Activated T-cell treated with anti-CD3 and anti-CD28 coated beads, Interleukin-2, amount 50 U/mL, for 72 hours (primary cell): ENCODE results near the gene FALEC. TPM values are rescaled to one million over a fixed set of nuclear protein-coding genes. Genes with fewer than 3 reads are reported as not detected.
A peak's percentile ranks its signal among the peaks of the same experiment; 100 is the strongest.

ENCODE experiments used
- ATAC-seq, 2 donors: fragments of 150-1000 bp; cut with Tn5 transposase; replicated peaks in 1 of 2; 2 replicates each; pipeline ENCODE4 v1.10.0; 2021; ENCODE audit warnings: moderate library complexity in 2 of 2, mild to moderate bottlenecking in 1 of 2
- DNase-seq, 2 donors: peaks; one replicate each; pipeline ENCODE4 v3.0.0; 2021 to 2022; ENCODE audit warnings: mixed read lengths in 1 of 2
- H3K27ac Mint-ChIP-seq: one replicate; pipeline ENCODE4 v1.8.0; 2022; ENCODE audit warnings: mild to moderate bottlenecking, moderate library complexity, mixed read lengths
- H3K27me3 Mint-ChIP-seq: one replicate; pipeline ENCODE4 v1.8.0; 2022; ENCODE audit warnings: low read depth, mixed read lengths
- H3K36me3 Mint-ChIP-seq, 2 donors: one replicate each; pipeline ENCODE4 v1.8.0; 2022; ENCODE audit warnings: mixed read lengths in 2 of 2, mild to moderate bottlenecking in 1 of 2; ENCODE audit not compliant: insufficient read depth in 2 of 2
- H3K4me1 Mint-ChIP-seq: one replicate; pipeline ENCODE4 v1.8.0; 2022; ENCODE audit warnings: low read depth, mixed read lengths
- H3K4me3 Mint-ChIP-seq, 2 donors: one replicate each; pipeline ENCODE4 v1.8.0; 2022; ENCODE audit warnings: mild to moderate bottlenecking in 2 of 2, mixed read lengths in 2 of 2, moderate library complexity in 2 of 2
- H3K9me3 Mint-ChIP-seq, 2 donors: one replicate each; pipeline ENCODE4 v1.8.0; 2022; ENCODE audit warnings: mixed read lengths in 2 of 2
- total RNA-seq, 2 donors: library from RNA; stranded (reverse); gene quantifications; one replicate each; pipeline ENCODE4 v1.2.3, GENCODE V29; 2022

Gene FALEC
- total RNA-seq, 2 donors from 2014 or later, result 0.79 TPM; not detected in 1

DNA sequence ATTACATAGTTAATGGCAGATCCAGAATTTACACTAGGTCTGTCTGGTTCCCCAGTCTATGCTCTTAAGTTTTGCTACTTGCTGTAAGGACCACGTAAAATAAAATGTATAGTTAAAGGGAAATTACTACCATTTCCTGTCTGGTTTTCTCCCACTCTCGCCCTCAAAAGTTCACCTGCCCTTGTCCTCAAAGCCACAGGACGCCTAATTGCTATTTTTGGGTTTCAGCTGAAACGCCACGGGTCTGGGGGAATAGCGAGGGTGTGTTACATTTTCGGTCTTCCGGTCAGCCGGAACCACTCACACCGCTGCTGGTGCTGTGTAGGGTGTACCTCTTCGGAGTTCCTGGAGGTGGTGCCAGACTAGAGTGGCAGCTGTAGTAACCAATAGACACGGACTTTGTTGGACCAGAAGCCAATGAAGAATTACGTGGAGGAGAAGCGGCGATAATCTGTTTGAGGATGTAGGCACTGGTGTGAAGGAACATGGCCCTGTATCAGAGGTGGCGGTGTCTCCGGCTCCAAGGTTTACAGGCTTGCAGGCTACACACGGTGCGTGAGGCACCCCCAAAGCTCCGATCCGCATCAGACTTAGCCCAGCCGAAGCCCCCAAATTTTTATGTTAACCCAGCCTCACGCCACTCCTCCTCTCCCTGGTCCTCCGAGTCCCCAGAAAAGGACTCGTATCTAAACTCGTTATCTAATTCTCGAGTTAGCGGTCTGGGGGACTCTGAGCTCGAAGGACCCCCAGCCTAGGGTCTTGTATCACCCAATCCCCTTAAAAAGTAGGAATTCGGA is 28.4 kb upstream of the FALEC start, which contains the start of gene TARS2:
TSS of gene TARS2 (plus strand) at position 454 of the 797 bp plus-strand sequence. CDS start at position 486, 32 bp downstream.
- H3K27me3 Mint-ChIP-seq, result no peaks in the 10 kb centered on the region
- H3K4me1 Mint-ChIP-seq, result peaks cover 17% of the 10 kb centered on the region
- peaks cover 5 to 9% of the 10 kb centered on the region in 2 donors for H3K36me3 Mint-ChIP-seq
- H3K4me3 Mint-ChIP-seq, result peak within 1 kb of the TSS; percentile 89 to 98
- DNase-seq (peak; percentile 95 to 97), ATAC-seq (peak; percentile 100)
- no peaks in the 10 kb centered on the region for H3K9me3 Mint-ChIP-seq
- peak within 1 kb of the TSS; percentile 97 for H3K27ac Mint-ChIP-seq

DNA sequence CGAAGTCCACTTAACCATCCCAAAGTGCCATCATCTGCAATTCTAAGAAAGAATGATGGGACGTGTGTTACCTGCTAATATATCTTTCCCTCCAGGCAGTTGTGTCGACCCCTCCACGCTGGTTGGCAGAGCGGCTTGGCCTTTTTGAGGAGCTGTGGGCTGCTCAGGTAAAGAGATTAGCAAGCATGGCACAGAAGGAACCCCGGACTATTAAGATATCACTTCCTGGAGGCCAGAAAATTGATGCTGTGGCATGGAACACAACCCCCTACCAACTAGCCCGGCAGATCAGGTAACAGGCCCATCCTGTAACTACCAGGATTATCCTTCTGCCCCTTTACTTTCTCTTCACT is 27.8 kb upstream of the FALEC start:
- Mint-ChIP-seq H3K27ac (peak overlapping the region; percentile 97), H3K27me3 (no peaks in the 10 kb centered on the region), H3K36me3 (peaks cover 5 to 10% of the 10 kb centered on the region in 2 donors), H3K4me1 (peaks cover 17% of the 10 kb centered on the region), H3K4me3 (peak overlapping the region; percentile 89 to 98), H3K9me3 (no peaks in the 10 kb centered on the region)
- ATAC-seq, result no peak
- peak in 1 of 2 donors; percentile 9 for DNase-seq

DNA sequence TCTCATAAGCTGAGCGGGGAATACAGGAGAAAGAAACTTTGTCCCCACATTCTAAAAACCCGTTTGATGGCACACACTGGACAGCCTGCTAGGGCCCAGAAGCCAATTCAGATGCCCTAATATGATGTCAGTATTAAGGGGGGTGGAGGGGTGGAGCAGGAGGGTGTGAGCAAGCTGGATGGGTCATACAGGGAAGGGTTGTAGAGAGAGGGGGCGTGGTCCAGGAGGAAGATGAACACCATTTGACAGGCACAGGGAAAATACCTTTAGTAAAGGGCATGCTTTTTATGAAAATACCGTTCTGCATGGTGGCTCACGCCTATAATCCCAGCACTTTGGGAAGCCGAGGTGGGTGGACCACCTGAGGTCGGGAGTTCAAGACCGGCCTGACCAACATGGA is 22.4 kb upstream of the FALEC start:
- no peak overlapping the region for H3K27ac Mint-ChIP-seq
- no peak overlapping the region for H3K4me3 Mint-ChIP-seq
- DNase-seq, result no peak
- H3K27me3 Mint-ChIP-seq, result no peaks in the 10 kb centered on the region
- H3K4me1 Mint-ChIP-seq, result peaks cover 9% of the 10 kb centered on the region
- ATAC-seq, result no peak
- H3K9me3 Mint-ChIP-seq, result no peaks in the 10 kb centered on the region
- peaks cover 7 to 28% of the 10 kb centered on the region in 2 donors for H3K36me3 Mint-ChIP-seq

GRCh38 chr1:150498342-150498741 is 17.2 kb upstream of the FALEC start:
- no peak for ATAC-seq
- no peak for DNase-seq
- no peak overlapping the region for H3K4me3 Mint-ChIP-seq
- no peaks in the 10 kb centered on the region for H3K9me3 Mint-ChIP-seq
- H3K4me1 Mint-ChIP-seq, result no peaks in the 10 kb centered on the region
- H3K36me3 Mint-ChIP-seq, result peaks cover 5 to 28% of the 10 kb centered on the region in 2 donors
- H3K27ac Mint-ChIP-seq, result no peak overlapping the region
- no peaks in the 10 kb centered on the region for H3K27me3 Mint-ChIP-seq

DNA sequence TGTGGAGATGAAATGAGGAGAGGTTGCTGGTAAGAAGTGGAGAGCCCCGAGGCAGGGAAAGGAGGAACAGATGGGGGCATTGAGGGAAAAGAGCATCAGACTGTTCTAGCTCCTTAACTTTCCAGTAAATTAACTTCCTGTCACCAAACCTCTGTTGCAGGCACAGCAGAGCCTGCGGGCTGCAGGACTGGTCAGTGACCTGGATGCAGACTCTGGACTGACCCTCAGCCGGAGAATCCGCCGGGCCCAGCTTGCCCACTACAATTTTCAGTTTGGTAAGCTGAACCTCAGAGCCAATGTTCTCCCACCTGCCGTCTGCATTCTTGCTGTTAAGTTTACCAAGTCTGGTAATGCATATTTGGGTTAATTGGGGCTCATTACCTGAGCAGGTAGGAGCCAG is 10.1 kb upstream of the FALEC start:
- no peaks in the 10 kb centered on the region for H3K4me1 Mint-ChIP-seq
- no peaks in the 10 kb centered on the region for H3K27me3 Mint-ChIP-seq
- H3K27ac Mint-ChIP-seq, result no peak overlapping the region
- H3K36me3 Mint-ChIP-seq, result peaks cover 7 to 20% of the 10 kb centered on the region in 2 donors
- H3K9me3 Mint-ChIP-seq, result no peaks in the 10 kb centered on the region
- DNase-seq (no peak), ATAC-seq (no peak)
- no peak overlapping the region for H3K4me3 Mint-ChIP-seq

- Mint-ChIP-seq H3K9me3 (no peaks in the 10 kb centered on the region), H3K36me3 (peaks cover 4 to 14% of the 10 kb centered on the region in 2 donors), H3K27ac (no peak within 1 kb of the TSS), H3K4me1 (no peaks in the 10 kb centered on the region), H3K27me3 (no peaks in the 10 kb centered on the region), H3K4me3 (no peak within 1 kb of the TSS)
- ATAC-seq (no peak), DNase-seq (no peak)
Measured at GRCh38 chr1:150507912-150508864, 7.4 kb upstream of the FALEC start, which contains the start of gene ECM1. Gene ECM1, plus strand, starts transcription at chr1:150508109. Its CDS starts 101 bp downstream, at chr1:150508210.

DNA sequence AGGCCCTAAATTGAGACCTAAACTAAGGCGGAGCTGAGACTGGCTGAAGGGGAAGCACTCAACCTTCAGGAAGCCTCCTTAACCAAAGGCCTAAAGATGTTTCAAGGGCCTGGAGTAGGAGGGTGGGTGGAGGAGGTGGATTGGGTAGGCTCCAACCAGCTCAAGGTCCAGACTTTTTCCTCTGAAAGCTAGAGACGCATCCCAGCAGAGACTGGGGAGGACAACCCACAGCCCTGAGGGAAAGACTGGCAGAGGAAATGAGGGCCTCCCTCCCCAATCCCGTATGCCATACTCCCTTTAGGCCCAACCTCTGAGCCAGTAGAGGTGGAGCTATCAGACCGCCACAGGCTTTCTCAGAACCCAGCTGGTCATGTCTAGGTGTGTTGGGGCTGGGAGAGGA is 6.6 kb upstream of the FALEC start:
- Mint-ChIP-seq H3K9me3 (no peaks in the 10 kb centered on the region), H3K4me3 (no peak overlapping the region), H3K4me1 (no peaks in the 10 kb centered on the region), H3K27ac (no peak overlapping the region), H3K27me3 (no peaks in the 10 kb centered on the region), H3K36me3 (peaks cover 2 to 10% of the 10 kb centered on the region in 2 donors)
- no peak for DNase-seq
- ATAC-seq, result no peak

DNA sequence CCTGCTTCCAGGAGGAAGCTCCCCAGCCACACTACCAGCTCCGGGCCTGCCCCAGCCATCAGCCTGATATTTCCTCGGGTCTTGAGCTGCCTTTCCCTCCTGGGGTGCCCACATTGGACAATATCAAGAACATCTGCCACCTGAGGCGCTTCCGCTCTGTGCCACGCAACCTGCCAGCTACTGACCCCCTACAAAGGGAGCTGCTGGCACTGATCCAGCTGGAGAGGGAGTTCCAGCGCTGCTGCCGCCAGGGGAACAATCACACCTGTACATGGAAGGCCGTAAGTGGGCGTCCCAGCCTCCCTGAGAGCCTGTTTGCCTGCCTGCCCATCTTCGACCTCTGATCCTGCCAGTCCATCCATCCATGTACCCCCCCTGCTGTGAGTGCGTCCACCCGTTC is 4.0 kb upstream of the FALEC start:
- no peaks in the 10 kb centered on the region for H3K9me3 Mint-ChIP-seq
- no peak overlapping the region for H3K4me3 Mint-ChIP-seq
- DNase-seq (no peak), ATAC-seq (no peak)
- peaks cover 0 to 5% of the 10 kb centered on the region in 2 donors for H3K36me3 Mint-ChIP-seq
- no peaks in the 10 kb centered on the region for H3K27me3 Mint-ChIP-seq
- H3K27ac Mint-ChIP-seq, result no peak overlapping the region
- H3K4me1 Mint-ChIP-seq, result peaks cover 16% of the 10 kb centered on the region

DNA sequence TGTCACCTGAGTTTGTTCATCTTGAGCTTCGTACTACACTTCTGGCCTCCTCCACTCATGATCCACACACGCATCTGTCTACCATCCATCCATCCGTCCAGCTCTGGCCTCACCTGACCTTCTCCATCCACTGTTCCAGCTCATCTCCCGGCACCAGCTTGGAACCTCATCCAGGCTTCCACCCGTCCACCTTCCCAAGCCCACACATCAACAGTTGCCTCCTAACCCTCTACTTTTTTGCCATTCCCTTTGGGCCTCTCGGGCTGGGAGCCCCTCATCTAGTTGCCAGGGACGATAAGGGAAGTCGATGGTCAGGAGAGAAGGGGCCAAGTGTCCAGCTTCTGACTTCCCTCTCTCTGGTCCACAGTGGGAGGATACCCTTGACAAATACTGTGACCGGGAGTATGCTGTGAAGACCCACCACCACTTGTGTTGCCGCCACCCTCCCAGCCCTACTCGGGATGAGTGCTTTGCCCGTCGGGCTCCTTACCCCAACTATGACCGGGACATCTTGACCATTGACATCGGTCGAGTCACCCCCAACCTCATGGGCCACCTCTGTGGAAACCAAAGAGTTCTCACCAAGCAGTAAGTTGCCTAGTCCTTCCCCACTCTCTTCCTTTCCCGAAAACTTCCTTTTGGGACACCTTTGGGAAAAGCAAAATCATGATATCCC is 3.4 kb upstream of the FALEC start:
- ATAC-seq (no peak), DNase-seq (no peak)
- Mint-ChIP-seq H3K27me3 (no peaks in the 10 kb centered on the region), H3K9me3 (no peaks in the 10 kb centered on the region), H3K27ac (no peak overlapping the region), H3K4me3 (no peak overlapping the region), H3K36me3 (peaks cover 0 to under 1% of the 10 kb centered on the region in 2 donors), H3K4me1 (peaks cover 20% of the 10 kb centered on the region)

DNA sequence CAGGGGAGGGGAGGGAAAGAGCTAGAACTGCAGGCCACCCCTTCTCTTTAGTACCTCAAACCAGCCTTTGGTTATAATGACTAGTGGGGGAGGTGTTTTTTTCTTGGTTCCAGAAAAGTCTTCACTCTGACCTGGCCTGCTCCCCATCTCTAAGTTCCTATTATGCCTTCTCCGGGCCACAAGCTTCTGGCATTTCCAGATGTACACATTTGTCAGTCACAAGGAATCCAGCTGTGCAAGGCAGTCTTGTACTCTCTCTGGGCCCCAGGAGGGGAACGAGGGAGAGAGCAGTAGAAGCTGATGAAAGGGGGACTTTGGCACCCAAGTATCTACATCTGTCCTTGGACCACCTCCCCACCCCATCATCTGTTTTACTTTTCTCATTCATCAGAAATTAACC is 2.7 kb upstream of the FALEC start:
- H3K4me3 Mint-ChIP-seq, result no peak overlapping the region
- no peak overlapping the region for H3K27ac Mint-ChIP-seq
- no peak for ATAC-seq
- DNase-seq, result no peak
- no peaks in the 10 kb centered on the region for H3K27me3 Mint-ChIP-seq
- no peaks in the 10 kb centered on the region for H3K36me3 Mint-ChIP-seq
- no peaks in the 10 kb centered on the region for H3K9me3 Mint-ChIP-seq
- H3K4me1 Mint-ChIP-seq, result peaks cover 20% of the 10 kb centered on the region

- ATAC-seq, result no peak
- peak overlapping the region in 1 of 2 donors; percentile 31 for H3K4me3 Mint-ChIP-seq
- H3K4me1 Mint-ChIP-seq, result peaks cover 20% of the 10 kb centered on the region
Measured at GRCh38 chr1:150513351-150513791, 2.2 kb upstream of the FALEC start.

GRCh38 chr1:150514260-150514659 is 1.3 kb upstream of the FALEC start:
- H3K36me3 Mint-ChIP-seq, result no peaks in the 10 kb centered on the region
- DNase-seq (no peak), ATAC-seq (no peak)
- H3K27me3 Mint-ChIP-seq, result no peaks in the 10 kb centered on the region
- H3K4me1 Mint-ChIP-seq, result peaks cover 20% of the 10 kb centered on the region
- no peaks in the 10 kb centered on the region for H3K9me3 Mint-ChIP-seq
- H3K27ac Mint-ChIP-seq, result no peak overlapping the region
- H3K4me3 Mint-ChIP-seq, result peak overlapping the region; percentile 88 to 94

More at GRCh38 chr1:150513351-150513791, 2.2 kb upstream of the FALEC start:
- no peaks in the 10 kb centered on the region for H3K27me3 Mint-ChIP-seq
- H3K36me3 Mint-ChIP-seq, result no peaks in the 10 kb centered on the region
- H3K27ac Mint-ChIP-seq, result no peak overlapping the region
- H3K9me3 Mint-ChIP-seq, result no peaks in the 10 kb centered on the region
- no peak for DNase-seq
